GM19035 (cell line): ENCODE results near the gene UGT2A2.
"Not testable (repeated sequence)": the region's sequence is repeated elsewhere in the genome, so short reads cannot be mapped to it uniquely, and the experiment has no call there.

Experiments used
- ATAC-seq: cut with Tn5 transposase; IDR thresholded peaks from one replicate; pipeline ENCODE4 v1.9.1; 2021; ENCODE audit not compliant: unreplicated experiment

Gene UGT2A2

DNA sequence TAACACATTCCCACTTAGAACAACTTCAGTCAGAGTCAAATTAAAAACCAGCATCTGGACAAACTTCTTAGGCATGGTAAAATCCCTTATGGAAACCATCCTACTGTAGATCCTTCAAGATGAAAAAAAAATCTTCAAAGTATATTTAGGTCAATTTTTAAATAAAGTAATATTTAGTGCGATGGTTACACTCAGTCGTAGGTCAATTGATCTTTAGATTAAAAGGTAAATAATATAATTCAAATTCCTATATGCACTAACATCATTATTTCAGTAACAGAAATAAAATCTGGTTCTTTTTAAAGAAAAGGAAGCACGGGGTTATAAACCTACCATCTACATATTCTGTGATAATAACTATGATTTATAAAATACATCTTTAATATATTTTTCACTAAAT is at the start of gene UGT2A2:
UGT2A2 (minus strand) TSS at position 101 of the 400 bp plus-strand sequence; CDS start at position 99, 2 bp downstream.
- ATAC-seq, result no peak

DNA sequence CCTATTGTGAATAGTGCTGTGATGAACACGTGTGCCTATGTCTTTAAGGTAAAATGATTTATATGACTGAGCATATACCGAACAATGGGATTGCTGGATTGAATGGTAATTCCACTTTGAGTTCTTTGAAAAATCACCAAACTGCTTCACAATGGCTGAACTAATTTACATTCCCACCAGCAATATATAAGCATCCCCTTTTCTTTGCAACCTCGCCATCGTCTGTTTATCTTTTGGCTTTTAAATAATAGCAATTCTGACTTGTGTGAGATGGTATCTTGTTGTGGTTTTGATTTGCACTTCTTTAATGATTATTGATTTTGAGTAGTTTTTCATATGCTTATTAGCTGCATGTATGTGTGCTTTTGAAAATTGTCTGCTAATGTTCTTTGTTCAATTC is 45.4 kb upstream of the UGT2A2 start:
- no peak for ATAC-seq

GRCh38 chr4:69668680-69669079 is 29.2 kb upstream of the UGT2A2 start:
- ATAC-seq, result no peak

DNA sequence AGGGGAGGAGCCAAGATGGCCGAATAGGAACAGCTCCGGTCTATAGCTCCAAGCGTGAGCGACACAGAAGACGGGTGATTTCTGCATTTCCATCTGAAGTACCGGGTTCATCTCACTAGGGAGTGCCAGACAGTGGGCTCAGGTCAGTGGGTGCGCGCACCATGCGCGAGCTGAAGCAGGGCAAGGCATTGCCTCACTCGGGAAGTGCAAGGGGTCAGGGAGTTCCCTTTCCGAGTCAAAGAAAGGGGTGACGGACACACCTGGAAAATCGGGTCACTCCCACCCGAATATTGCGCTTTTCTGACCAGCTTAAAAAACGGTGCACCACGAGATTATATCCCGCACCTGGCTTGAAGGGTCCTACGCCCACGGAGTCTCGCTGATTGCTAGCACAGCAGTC is 24.6 kb upstream of the UGT2A2 start:
- not testable (repeated sequence) for ATAC-seq

- not testable (repeated sequence) for ATAC-seq
Observed at GRCh38 chr4:69661130-69661803, 21.8 kb upstream of the UGT2A2 start.

- ATAC-seq, result no peak
Observed at GRCh38 chr4:69658133-69658532, 18.7 kb upstream of the UGT2A2 start.

GRCh38 chr4:69656653-69657158 is 17.3 kb upstream of the UGT2A2 start:
- no peak for ATAC-seq

DNA sequence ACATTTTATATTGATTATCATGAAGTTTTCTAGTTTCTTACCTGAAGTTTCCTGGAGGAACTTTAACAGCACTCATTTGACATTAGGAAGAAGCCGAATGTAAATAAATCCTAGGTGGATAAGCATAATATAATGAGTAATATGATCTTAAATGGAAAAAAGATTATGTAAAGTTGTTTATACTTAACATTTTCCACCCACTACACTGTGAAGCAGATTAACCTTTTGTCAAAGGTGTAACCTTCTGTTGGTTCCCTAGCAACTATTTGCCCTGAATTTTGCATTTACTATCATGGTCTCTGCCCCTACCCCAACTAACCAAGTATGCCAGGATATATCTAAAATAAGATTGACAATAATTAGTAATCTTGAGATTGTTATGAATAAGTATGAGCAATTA is 13.7 kb upstream of the UGT2A2 start, which contains the start of gene UGT2A1:
UGT2A1 (minus strand) TSS at position 101 of the 400 bp plus-strand sequence. CDS start 5,603 bp downstream, outside the sequence.
- ATAC-seq, result no peak

GRCh38 chr4:69650872-69651271 is 11.4 kb upstream of the UGT2A2 start:
- ATAC-seq, result no peak

DNA sequence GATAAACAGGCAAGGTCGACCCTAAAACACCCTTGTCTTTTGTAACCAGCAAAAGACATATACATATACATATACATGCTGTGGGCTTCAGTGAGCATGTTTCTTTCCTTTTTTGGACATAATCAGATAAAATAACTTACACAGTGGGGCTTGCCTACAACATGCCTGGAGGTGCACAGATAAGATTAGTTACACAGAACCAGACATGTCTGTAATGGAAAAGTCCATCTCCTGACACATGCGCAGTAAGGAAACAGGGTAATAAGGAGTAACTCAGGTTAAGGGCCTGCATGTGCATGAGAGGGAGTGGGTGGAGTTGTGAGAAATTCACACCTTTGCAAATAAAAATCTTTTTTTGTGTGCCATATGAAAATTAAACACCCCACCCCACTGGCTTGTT is 10.2 kb upstream of the UGT2A2 start:
- no peak for ATAC-seq

DNA sequence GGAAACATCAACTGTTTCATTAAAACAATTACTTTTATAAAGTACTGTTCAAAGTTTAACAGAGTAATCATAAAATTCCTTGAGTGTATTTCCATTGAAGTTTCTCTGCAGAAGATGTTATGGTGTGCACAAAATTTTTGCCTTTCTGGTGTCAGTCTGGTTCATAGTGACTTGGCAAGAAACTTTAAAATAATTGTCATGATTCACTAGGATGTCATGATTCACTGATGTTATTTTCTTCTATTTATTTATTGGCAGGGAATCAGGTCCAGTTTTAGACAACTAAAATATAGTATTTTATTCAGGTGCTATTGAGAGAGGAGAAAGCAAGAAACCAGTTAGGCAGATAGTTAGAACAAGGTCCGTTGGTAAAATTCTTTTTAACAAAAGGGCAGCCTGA is 9.8 kb upstream of the UGT2A2 start:
- no peak for ATAC-seq

DNA sequence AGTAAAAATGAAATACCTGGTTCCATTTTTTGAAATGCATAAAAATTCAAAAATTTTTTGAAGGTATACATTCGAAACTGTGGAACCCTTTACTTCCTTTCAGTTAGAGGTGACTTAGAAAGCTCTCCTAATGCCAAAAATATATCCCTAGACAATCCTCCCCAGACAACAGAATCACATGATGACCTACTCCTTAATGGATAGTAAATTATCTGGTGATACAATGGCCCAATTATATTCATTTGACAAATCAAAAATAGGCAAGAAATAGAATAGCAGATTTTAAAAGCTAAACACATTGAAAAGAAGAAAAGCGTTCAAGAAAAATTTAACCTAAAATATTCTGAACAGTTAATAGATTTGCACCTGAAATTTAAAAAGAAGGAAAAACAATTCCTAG is 3.5 kb upstream of the UGT2A2 start:
- ATAC-seq, result no peak

DNA sequence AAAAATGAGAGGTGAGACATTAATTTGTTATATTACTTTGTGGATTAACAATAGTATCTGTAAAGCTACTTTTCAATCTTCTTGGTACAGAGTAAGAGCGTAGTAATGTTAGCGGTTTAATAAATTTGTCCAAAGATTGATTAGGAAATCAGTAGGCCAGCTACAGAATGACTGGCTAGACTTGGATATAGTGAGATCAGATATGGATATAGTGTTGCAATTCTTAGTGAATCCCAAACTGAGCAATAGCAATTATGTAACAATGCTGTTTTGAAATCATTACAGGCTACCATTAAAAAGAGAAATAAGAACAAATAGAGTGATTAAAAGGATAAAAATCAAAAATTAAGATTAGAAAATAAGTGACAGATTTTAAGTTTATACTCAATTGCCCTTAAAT is 847 bp upstream of the UGT2A2 start:
- ATAC-seq, result no peak

- ATAC-seq, result peak; percentile 49
Observed at GRCh38 chr4:69617083-69617694, 22.3 kb downstream of the UGT2A2 start.

DNA sequence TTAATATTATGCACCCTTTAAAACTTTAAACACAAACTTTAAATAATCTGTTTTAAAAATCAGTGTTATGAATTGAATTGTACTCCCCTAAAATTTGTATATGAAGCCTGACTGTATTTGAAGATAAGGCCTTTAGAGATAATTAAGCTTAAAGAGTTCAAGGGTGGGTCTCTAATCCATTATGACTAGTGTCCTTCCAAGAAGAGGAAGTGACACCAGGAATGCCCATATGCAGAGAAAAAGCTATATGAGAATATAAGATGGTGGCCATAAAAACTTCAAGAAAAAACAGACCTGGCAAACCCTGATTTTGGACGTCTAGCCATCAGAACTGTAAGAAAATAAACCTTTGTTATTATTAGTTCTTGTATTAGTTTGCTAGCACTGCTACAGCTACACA is 29.0 kb downstream of the UGT2A2 start:
- ATAC-seq, result no peak

DNA sequence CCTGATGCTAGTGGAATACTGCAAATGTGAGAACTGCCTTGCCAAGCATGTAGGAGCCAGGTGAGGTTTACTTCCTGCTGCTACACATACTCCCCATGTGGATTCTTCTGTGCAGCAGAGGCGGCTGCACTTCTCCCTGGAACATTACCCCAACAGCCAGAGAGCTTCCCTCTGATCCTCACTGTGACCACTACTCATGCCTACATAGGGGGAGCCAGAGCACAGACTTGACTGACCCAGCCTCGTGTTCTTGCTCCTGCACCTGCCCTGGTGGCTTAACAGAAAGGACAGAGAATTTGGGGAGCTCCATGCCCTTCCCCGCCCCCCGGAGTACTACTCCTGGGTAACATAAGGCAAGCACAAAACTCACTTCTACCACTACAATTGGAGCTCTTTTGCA is 38.4 kb downstream of the UGT2A2 start:
- no peak for ATAC-seq

- no peak for ATAC-seq
Observed at GRCh38 chr4:69600013-69600412, 39.4 kb downstream of the UGT2A2 start.

DNA sequence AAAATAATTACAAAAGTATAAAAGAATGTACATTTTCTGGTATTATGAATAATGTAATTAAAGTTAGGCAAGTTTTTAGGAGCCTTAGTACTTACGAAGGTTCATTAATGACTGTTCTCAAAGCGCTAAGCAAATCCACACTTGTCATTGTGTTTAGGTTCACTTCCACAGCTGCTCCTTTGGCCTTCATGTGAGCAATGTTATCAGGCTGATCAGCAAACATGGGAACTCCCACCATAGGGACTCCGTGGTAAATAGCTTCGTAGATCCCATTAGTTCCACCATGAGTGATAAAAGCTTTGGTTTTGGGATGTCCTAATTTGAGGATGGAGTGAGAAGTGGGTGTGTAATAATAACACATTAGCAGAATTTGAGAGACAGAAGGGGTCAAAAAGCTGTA is 45.1 kb downstream of the UGT2A2 start:
- no peak for ATAC-seq

- ATAC-seq, result no peak
Observed at GRCh38 chr4:69591364-69591763, 48.1 kb downstream of the UGT2A2 start.

- ATAC-seq, result no peak
Observed at GRCh38 chr4:69589884-69590283, 49.6 kb downstream of the UGT2A2 start.

- no peak for ATAC-seq
Observed at GRCh38 chr4:69584135-69584534, 55.3 kb downstream of the UGT2A2 start.

- ATAC-seq, result no peak
Observed at GRCh38 chr4:69583543-69583942, 55.9 kb downstream of the UGT2A2 start.

- ATAC-seq, result no peak
Observed at GRCh38 chr4:69577245-69577644, 62.2 kb downstream of the UGT2A2 start.
